SJCRH30 (cell line): ENCODE measurements around the gene XKR3. TPM values are rescaled to one million over a fixed set of nuclear protein-coding genes. Genes with fewer than 3 reads are reported as not detected.
"Not testable (repeated sequence)": the region's sequence is repeated elsewhere in the genome, so short reads cannot be mapped to it uniquely, and the experiment has no call there.

Experiments used
- DNase-seq, 2 experiments: peaks; one replicate each; pipeline ENCODE4 v3.0.0-alpha.2; 2015 to 2020
- H3K27ac ChIP-seq: fragments of 250-450 bp; sonication (Bioruptor Pico); 2 replicates; pipeline ENCODE4 v1.5.1; 2020; ENCODE audit warnings: mild to moderate bottlenecking, moderate library complexity
- H3K27me3 ChIP-seq: fragments of 250-450 bp; sonication (Bioruptor Pico); 2 replicates; pipeline ENCODE4 v1.5.1; 2020; ENCODE audit warnings: mild to moderate bottlenecking, moderate library complexity
- H3K36me3 ChIP-seq: fragments of 250-450 bp; sonication (Bioruptor Pico); 2 replicates; pipeline ENCODE4 v1.5.1; 2020; ENCODE audit warnings: mild to moderate bottlenecking, moderate library complexity
- H3K4me1 ChIP-seq: fragments of 250-450 bp; sonication (Bioruptor Pico); 2 replicates; pipeline ENCODE4 v1.5.1; 2020; ENCODE audit warnings: mild to moderate bottlenecking, moderate library complexity
- H3K4me3 ChIP-seq: fragments of 250-450 bp; sonication (Bioruptor Pico); 2 replicates; pipeline ENCODE4 v1.5.1; 2020; ENCODE audit warnings: mild to moderate bottlenecking, moderate library complexity
- H3K9me3 ChIP-seq: fragments of 250-450 bp; sonication (Bioruptor Pico); replicated peaks from 2 replicates; pipeline ENCODE4 v1.5.1; 2020; ENCODE audit warnings: mild to moderate bottlenecking, moderate library complexity
- total RNA-seq: library from RNA; depleted of rRNA; stranded (reverse); fragments of >200 nt; shearing (Covaris generic); gene quantifications from 2 replicates; pipeline ENCODE4 v1.2.3, GENCODE V29; 2014; rRNA removed

Gene XKR3
- total RNA-seq, 1 experiment from 2014 or later: not detected

DNA sequence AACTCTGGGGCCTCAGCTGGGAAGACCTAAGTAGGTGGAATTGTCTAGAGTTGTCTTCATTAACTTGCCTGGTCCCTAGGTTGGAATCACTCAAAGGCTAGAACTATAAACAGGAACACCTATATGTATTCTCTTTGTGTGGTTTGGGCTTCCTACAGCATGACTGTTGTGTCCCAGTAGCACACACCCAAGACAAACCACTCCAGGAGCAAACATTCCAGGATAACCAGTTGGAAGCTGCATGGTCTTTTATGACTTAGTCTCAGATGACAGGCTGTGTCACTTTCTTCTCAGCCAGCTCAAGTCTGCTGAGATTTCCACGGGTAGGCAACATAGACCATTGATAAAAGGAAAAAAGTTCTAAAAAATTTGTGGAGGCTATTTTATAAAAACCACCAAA is 90.9 kb downstream of the XKR3 start:
- not testable (repeated sequence) for H3K4me1 ChIP-seq, DNase-seq, H3K9me3 ChIP-seq, H3K27ac ChIP-seq, H3K36me3 ChIP-seq, H3K4me3 ChIP-seq, H3K27me3 ChIP-seq

Other genes with a start within 250 kb of the XKR3 start
- gene CCT8L2, start 232.6 kb downstream of the XKR3 start, total RNA-seq: not detected in 2 replicates
- gene GAB4, start 182.8 kb upstream of the XKR3 start, total RNA-seq: not detected in 2 replicates